PC-3 (cell line): ENCODE results near the gene GPC3. TPM values are rescaled to one million over a fixed set of nuclear protein-coding genes. Genes with fewer than 3 reads are reported as not detected.
A peak's percentile ranks its signal among the peaks of the same experiment; 100 is the strongest.

ENCODE experiments used
- ATAC-seq: fragments of 200-7000 bp; cut with Tn5 transposase; 2 replicates; pipeline ENCODE4 v1.9.1; 2020; ENCODE audit warnings: mild to moderate bottlenecking, moderate library complexity
- BruUV-seq: library from RNA; stranded (reverse); fragments of 400-500 nt; replicated peaks from 2 replicates; lab custom pipeline; 2021; lab: Mats Ljungman, UMichigan
- CTCF ChIA-PET: fragments of 300-600 bp; sonication (Branson Sonifier 250); formaldehyde crosslinking; loops from one replicate; lab custom pipeline; 2022; ENCODE audit warnings: antibody characterized with exemption; lab: Charles Lee
- POLR2A ChIA-PET: fragments of 300-600 bp; sonication (Branson Sonifier 250); formaldehyde crosslinking; loops from one replicate; lab custom pipeline; 2022; ENCODE audit warnings: antibody characterized with exemption; ENCODE audit not compliant: unreplicated experiment; lab: Charles Lee
- DNase-seq: peaks from one replicate; pipeline ENCODE4 v3.0.0-alpha.2; 2015
- H2AFZ ChIP-seq: fragments of 300-600 bp; sonication (generic); 2 replicates; pipeline ENCODE4 v1.6.0; 2016; ENCODE audit warnings: antibody characterized with exemption, low read length
- H3F3A ChIP-seq: fragments of 300-600 bp; sonication (generic); one replicate; pipeline ENCODE4 v1.6.0; 2017; ENCODE audit warnings: antibody characterized with exemption, low read length, control low read depth, mild to moderate bottlenecking; ENCODE audit not compliant: unreplicated experiment
- H3K27ac ChIP-seq: fragments of 300-600 bp; sonication (generic); 2 replicates; pipeline ENCODE4 v1.5.1; 2016; ENCODE audit warnings: mild to moderate bottlenecking, low read length
- H3K27me3 ChIP-seq: fragments of 300-600 bp; sonication (generic); 2 replicates; pipeline ENCODE4 v1.6.1; 2016; ENCODE audit warnings: low read length, mixed read lengths
- H3K36me3 ChIP-seq: fragments of 300-600 bp; sonication (generic); 2 replicates; pipeline ENCODE4 v1.6.1; 2016; ENCODE audit warnings: low read depth, mixed run types, low read length, mixed read lengths
- H3K4me1 ChIP-seq: fragments of 300-600 bp; sonication (generic); 2 replicates; pipeline ENCODE4 v1.5.1; 2016; ENCODE audit warnings: low read length; ENCODE audit not compliant: insufficient read depth
- H3K4me2 ChIP-seq: fragments of 300-600 bp; sonication (generic); 2 replicates; pipeline ENCODE4 v1.6.0; 2016; ENCODE audit warnings: low read length
- H3K4me3 ChIP-seq: fragments of 300-600 bp; sonication (generic); 2 replicates; pipeline ENCODE4 v1.5.1; 2016; ENCODE audit warnings: mild to moderate bottlenecking, low read length, mixed read lengths
- H3K79me2 ChIP-seq: fragments of 300-600 bp; sonication (generic); 2 replicates; pipeline ENCODE4 v1.6.1; 2017; ENCODE audit warnings: low read length, mixed read lengths
- H3K9ac ChIP-seq: fragments of 300-600 bp; sonication (generic); 2 replicates; pipeline ENCODE4 v1.6.0; 2016; ENCODE audit warnings: mild to moderate bottlenecking, low read length
- H3K9me2 ChIP-seq: fragments of 300-600 bp; sonication (generic); replicated peaks from 2 replicates; pipeline ENCODE4 v1.6.1; 2016; ENCODE audit warnings: mixed run types, low read length, mixed read lengths
- H3K9me3 ChIP-seq: fragments of 300-600 bp; sonication (generic); 2 replicates; pipeline ENCODE4 v1.6.1; 2016; ENCODE audit warnings: low read length, mixed read lengths
- H4K20me1 ChIP-seq: fragments of 300-600 bp; sonication (generic); 2 replicates; pipeline ENCODE4 v1.6.1; 2016; ENCODE audit warnings: low read length, mixed read lengths
- CTCF ChIP-seq: fragments of 300-600 bp; sonication (generic); conservative IDR thresholded peaks from 2 replicates; pipeline ENCODE4 v1.5.1; 2017; ENCODE audit warnings: antibody characterized with exemption, low read depth, mild to moderate bottlenecking, low read length
- EZH2 ChIP-seq: fragments of 300-600 bp; sonication (generic); IDR thresholded peaks from one replicate; pipeline ENCODE4 v1.6.1; 2017; ENCODE audit warnings: antibody characterized with exemption, mild to moderate bottlenecking, low read length; ENCODE audit not compliant: unreplicated experiment
- EZH2phosphoT487 ChIP-seq: fragments of 300-600 bp; sonication (generic); IDR thresholded peaks from 2 replicates; pipeline ENCODE4 v1.6.1; 2018; ENCODE audit warnings: mild to moderate bottlenecking, antibody characterized with exemption, low read length, borderline replicate concordance
- intact Hi-C: fragments of 100-400 bp; cut with micrococcal nuclease; formaldehyde crosslinking; loops from 2 replicates; pipeline ENCODE4 v1.9.0; 2023
- total RNA-seq: library from RNA; depleted of rRNA; stranded (reverse); fragments of >200 nt; gene quantifications from 2 replicates; pipeline ENCODE4 v1.2.3, GENCODE V29; 2014

Gene GPC3
- total RNA-seq, 1 experiment from 2014 or later, result not detected

- no peaks in the 10 kb centered on the region for H3K9me2 ChIP-seq
- H3K9me3 ChIP-seq, result no peaks in the 10 kb centered on the region
- ChIA-PET CTCF (interaction anchor here (0.6 kb wide), 1 partner anchor 155 kb away, joined by 4 read pairs; no protein-coding TSS in a partner anchor), POLR2A (interaction anchor here (0.6 kb wide), 1 partner anchor 639 kb away, joined by 3 read pairs; no protein-coding TSS in a partner anchor)
- intact Hi-C loops, result loop anchor here (2.0 to 5.0 kb wide), 2 partner anchors 39 to 62 kb away; no protein-coding TSS in a partner anchor
- H3K27me3 ChIP-seq, result no peaks in the 10 kb centered on the region
- H3K36me3 ChIP-seq, result no peaks in the 10 kb centered on the region
- H3K9ac ChIP-seq, result peak overlapping the region; percentile 15; the same call in 1 of the 2 replicates
- no peaks in the 10 kb centered on the region for H3K79me2 ChIP-seq
- DNase-seq, result peak; percentile 69
- H3F3A ChIP-seq, result no peaks in the 10 kb centered on the region
- TF ChIP-seq EZH2phosphoT487, result no peak
- no peak for TF ChIP-seq CTCF
- no peak for TF ChIP-seq EZH2
- no peak overlapping the region for H2AFZ ChIP-seq
- no TSS peak for BruUV-seq
- ATAC-seq, result peak; percentile 78
- peak overlapping the region; percentile 79 for H3K27ac ChIP-seq
- peak overlapping the region; percentile 14 for H3K4me3 ChIP-seq
- peak overlapping the region; percentile 70 for H3K4me2 ChIP-seq
- H3K4me1 ChIP-seq, result peaks cover 18% of the 10 kb centered on the region
- no peaks in the 10 kb centered on the region for H4K20me1 ChIP-seq
Measured at GRCh38 chrX:133598601-133599335, 386.6 kb downstream of the GPC3 start.

- Histone ChIP-seq H3K4me1 (peaks cover 12% of the 10 kb centered on the region), H3F3A (no peaks in the 10 kb centered on the region), H3K4me2 (no peak overlapping the region), H2AFZ (no peak overlapping the region), H4K20me1 (no peaks in the 10 kb centered on the region), H3K9me3 (no peaks in the 10 kb centered on the region), H3K27me3 (no peaks in the 10 kb centered on the region), H3K79me2 (no peaks in the 10 kb centered on the region), H3K9me2 (no peaks in the 10 kb centered on the region), H3K4me3 (no peak overlapping the region), H3K9ac (no peak overlapping the region), H3K36me3 (no peaks in the 10 kb centered on the region), H3K27ac (no peak overlapping the region)
- intact Hi-C loops, result no loop called here
- ATAC-seq (no peak), DNase-seq (no peak)
- POLR2A ChIA-PET, result no interaction called here
- TF ChIP-seq EZH2phosphoT487, result no peak
- TF ChIP-seq EZH2, result no peak
- TF ChIP-seq CTCF, result no peak
- CTCF ChIA-PET, result no interaction called here
- BruUV-seq, result no TSS peak
Measured at GRCh38 chrX:133594156-133594555, 391.2 kb downstream of the GPC3 start.

GRCh38 chrX:133593531-133593930, 391.9 kb downstream of the GPC3 start:
- no TSS peak for BruUV-seq
- TF ChIP-seq EZH2, result no peak
- no peak for TF ChIP-seq EZH2phosphoT487
- Histone ChIP-seq H4K20me1 (no peaks in the 10 kb centered on the region), H3K9ac (no peak overlapping the region), H3K4me2 (no peak overlapping the region), H3K27me3 (no peaks in the 10 kb centered on the region), H3K4me3 (no peak overlapping the region), H3F3A (no peaks in the 10 kb centered on the region), H3K9me3 (no peaks in the 10 kb centered on the region), H3K36me3 (no peaks in the 10 kb centered on the region), H2AFZ (no peak overlapping the region), H3K9me2 (no peaks in the 10 kb centered on the region), H3K79me2 (no peaks in the 10 kb centered on the region), H3K4me1 (peaks cover 6% of the 10 kb centered on the region), H3K27ac (no peak overlapping the region)
- POLR2A ChIA-PET, result no interaction called here
- ATAC-seq (no peak), DNase-seq (no peak)
- intact Hi-C loops, result no loop called here
- CTCF ChIA-PET, result no interaction called here
